Measurements from ENCODE around the gene COL28A1.

DNA sequence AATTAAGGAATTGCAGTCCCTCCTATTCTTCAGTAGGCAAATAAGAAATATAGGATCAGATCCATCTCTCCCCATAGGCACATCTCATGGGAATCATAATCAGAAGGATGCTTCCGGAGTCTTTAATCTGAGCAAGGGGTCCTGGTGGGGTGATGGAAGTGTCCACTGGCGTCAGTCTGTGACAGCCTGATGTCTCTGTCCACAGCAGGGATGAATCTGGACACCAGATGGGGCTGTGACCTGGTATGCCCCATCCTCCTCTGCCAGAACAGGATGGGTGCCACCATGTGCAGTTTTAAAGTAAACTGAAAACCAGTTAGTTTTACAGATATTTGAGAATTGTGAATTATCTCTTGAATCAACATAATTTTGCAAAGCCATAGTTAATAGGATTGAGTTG, 204.7 kb downstream of the COL28A1 start:
- TF ChIP-seq, protein P1, sequence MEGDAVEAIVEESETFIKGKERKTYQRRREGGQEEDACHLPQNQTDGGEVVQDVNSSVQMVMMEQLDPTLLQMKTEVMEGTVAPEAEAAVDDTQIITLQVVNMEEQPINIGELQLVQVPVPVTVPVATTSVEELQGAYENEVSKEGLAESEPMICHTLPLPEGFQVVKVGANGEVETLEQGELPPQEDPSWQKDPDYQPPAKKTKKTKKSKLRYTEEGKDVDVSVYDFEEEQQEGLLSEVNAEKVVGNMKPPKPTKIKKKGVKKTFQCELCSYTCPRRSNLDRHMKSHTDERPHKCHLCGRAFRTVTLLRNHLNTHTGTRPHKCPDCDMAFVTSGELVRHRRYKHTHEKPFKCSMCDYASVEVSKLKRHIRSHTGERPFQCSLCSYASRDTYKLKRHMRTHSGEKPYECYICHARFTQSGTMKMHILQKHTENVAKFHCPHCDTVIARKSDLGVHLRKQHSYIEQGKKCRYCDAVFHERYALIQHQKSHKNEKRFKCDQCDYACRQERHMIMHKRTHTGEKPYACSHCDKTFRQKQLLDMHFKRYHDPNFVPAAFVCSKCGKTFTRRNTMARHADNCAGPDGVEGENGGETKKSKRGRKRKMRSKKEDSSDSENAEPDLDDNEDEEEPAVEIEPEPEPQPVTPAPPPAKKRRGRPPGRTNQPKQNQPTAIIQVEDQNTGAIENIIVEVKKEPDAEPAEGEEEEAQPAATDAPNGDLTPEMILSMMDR (conservative IDR thresholded peaks at IDR 0.05; ENCODE audit: low read depth in 2 of 2): peak; percentile 45 to 60
- no peak for TF ChIP-seq POLR2AphosphoS5 (IDR thresholded peaks at IDR 0.05; ENCODE audit: low read depth)
- TF ChIP-seq EZH2phosphoT487 (IDR thresholded peaks at IDR 0.05; ENCODE audit: unreplicated experiment): no peak
- TF ChIP-seq, protein P2, sequence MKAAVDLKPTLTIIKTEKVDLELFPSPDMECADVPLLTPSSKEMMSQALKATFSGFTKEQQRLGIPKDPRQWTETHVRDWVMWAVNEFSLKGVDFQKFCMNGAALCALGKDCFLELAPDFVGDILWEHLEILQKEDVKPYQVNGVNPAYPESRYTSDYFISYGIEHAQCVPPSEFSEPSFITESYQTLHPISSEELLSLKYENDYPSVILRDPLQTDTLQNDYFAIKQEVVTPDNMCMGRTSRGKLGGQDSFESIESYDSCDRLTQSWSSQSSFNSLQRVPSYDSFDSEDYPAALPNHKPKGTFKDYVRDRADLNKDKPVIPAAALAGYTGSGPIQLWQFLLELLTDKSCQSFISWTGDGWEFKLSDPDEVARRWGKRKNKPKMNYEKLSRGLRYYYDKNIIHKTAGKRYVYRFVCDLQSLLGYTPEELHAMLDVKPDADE (IDR thresholded peaks at IDR 0.05): no peak
- TF ChIP-seq CREB1 (CRISPR knock-in tag; IDR thresholded peaks at IDR 0.05; ENCODE audit: low read depth): no peak
- no peak for TF ChIP-seq EZH2 (IDR thresholded peaks at IDR 0.05; ENCODE audit: low read depth, unreplicated experiment)
- TF ChIP-seq, protein P3, sequence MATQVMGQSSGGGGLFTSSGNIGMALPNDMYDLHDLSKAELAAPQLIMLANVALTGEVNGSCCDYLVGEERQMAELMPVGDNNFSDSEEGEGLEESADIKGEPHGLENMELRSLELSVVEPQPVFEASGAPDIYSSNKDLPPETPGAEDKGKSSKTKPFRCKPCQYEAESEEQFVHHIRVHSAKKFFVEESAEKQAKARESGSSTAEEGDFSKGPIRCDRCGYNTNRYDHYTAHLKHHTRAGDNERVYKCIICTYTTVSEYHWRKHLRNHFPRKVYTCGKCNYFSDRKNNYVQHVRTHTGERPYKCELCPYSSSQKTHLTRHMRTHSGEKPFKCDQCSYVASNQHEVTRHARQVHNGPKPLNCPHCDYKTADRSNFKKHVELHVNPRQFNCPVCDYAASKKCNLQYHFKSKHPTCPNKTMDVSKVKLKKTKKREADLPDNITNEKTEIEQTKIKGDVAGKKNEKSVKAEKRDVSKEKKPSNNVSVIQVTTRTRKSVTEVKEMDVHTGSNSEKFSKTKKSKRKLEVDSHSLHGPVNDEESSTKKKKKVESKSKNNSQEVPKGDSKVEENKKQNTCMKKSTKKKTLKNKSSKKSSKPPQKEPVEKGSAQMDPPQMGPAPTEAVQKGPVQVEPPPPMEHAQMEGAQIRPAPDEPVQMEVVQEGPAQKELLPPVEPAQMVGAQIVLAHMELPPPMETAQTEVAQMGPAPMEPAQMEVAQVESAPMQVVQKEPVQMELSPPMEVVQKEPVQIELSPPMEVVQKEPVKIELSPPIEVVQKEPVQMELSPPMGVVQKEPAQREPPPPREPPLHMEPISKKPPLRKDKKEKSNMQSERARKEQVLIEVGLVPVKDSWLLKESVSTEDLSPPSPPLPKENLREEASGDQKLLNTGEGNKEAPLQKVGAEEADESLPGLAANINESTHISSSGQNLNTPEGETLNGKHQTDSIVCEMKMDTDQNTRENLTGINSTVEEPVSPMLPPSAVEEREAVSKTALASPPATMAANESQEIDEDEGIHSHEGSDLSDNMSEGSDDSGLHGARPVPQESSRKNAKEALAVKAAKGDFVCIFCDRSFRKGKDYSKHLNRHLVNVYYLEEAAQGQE (IDR thresholded peaks at IDR 0.05; ENCODE audit: unreplicated experiment): no peak
- no peak for TF ChIP-seq JUNB (IDR thresholded peaks at IDR 0.05; ENCODE audit: unreplicated experiment)
- TF ChIP-seq, protein P4, sequence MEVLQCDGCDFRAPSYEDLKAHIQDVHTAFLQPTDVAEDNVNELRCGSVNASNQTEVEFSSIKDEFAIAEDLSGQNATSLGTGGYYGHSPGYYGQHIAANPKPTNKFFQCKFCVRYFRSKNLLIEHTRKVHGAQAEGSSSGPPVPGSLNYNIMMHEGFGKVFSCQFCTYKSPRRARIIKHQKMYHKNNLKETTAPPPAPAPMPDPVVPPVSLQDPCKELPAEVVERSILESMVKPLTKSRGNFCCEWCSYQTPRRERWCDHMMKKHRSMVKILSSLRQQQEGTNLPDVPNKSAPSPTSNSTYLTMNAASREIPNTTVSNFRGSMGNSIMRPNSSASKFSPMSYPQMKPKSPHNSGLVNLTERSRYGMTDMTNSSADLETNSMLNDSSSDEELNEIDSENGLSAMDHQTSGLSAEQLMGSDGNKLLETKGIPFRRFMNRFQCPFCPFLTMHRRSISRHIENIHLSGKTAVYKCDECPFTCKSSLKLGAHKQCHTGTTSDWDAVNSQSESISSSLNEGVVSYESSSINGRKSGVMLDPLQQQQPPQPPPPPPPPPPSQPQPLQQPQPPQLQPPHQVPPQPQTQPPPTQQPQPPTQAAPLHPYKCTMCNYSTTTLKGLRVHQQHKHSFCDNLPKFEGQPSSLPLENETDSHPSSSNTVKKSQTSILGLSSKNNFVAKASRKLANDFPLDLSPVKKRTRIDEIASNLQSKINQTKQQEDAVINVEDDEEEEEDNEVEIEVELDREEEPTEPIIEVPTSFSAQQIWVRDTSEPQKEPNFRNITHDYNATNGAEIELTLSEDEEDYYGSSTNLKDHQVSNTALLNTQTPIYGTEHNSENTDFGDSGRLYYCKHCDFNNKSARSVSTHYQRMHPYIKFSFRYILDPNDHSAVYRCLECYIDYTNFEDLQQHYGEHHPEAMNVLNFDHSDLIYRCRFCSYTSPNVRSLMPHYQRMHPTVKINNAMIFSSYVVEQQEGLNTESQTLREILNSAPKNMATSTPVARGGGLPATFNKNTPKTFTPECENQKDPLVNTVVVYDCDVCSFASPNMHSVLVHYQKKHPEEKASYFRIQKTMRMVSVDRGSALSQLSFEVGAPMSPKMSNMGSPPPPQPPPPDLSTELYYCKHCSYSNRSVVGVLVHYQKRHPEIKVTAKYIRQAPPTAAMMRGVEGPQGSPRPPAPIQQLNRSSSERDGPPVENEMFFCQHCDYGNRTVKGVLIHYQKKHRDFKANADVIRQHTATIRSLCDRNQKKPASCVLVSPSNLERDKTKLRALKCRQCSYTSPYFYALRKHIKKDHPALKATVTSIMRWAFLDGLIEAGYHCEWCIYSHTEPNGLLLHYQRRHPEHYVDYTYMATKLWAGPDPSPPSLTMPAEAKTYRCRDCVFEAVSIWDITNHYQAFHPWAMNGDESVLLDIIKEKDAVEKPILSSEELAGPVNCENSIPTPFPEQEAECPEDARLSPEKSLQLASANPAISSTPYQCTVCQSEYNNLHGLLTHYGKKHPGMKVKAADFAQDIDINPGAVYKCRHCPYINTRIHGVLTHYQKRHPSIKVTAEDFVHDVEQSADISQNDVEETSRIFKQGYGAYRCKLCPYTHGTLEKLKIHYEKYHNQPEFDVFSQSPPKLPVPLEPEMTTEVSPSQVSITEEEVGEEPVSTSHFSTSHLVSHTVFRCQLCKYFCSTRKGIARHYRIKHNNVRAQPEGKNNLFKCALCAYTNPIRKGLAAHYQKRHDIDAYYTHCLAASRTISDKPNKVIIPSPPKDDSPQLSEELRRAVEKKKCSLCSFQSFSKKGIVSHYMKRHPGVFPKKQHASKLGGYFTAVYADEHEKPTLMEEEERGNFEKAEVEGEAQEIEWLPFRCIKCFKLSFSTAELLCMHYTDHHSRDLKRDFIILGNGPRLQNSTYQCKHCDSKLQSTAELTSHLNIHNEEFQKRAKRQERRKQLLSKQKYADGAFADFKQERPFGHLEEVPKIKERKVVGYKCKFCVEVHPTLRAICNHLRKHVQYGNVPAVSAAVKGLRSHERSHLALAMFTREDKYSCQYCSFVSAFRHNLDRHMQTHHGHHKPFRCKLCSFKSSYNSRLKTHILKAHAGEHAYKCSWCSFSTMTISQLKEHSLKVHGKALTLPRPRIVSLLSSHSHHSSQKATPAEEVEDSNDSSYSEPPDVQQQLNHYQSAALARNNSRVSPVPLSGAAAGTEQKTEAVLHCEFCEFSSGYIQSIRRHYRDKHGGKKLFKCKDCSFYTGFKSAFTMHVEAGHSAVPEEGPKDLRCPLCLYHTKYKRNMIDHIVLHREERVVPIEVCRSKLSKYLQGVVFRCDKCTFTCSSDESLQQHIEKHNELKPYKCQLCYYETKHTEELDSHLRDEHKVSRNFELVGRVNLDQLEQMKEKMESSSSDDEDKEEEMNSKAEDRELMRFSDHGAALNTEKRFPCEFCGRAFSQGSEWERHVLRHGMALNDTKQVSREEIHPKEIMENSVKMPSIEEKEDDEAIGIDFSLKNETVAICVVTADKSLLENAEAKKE (CRISPR knock-in tag; IDR thresholded peaks at IDR 0.05): no peak
- no peak for TF ChIP-seq ZNF331 (CRISPR knock-in tag; IDR thresholded peaks at IDR 0.05; ENCODE audit: low read depth)
- no peak for TF ChIP-seq STAT1 (IDR thresholded peaks at IDR 0.05; ENCODE audit: unreplicated experiment)
- no peak for TF ChIP-seq ZNF114 (CRISPR knock-in tag; IDR thresholded peaks at IDR 0.05)
